ENCODE results near the gene ARHGAP44.

ARHGAP44 gene

GRCh38 chr17:12789481-12790248 lies at the start of gene ARHGAP44:
Gene ARHGAP44 (plus strand): TSS chr17:12789498. CDS start chr17:12789839, 341 bp downstream.
- peak; percentile 58 for DNase-seq

- no peak for DNase-seq
Observed at GRCh38 chr17:12739500-12739899, 49.8 kb upstream of the ARHGAP44 start.

GRCh38 chr17:12743046-12743445 lies 46.3 kb upstream of the ARHGAP44 start:
- DNase-seq = no peak

- DNase-seq = no peak
Observed at GRCh38 chr17:12744298-12744697, 45.0 kb upstream of the ARHGAP44 start.

- no peak for DNase-seq
Observed at GRCh38 chr17:12744786-12745185, 44.5 kb upstream of the ARHGAP44 start.

- no peak for DNase-seq
Observed at GRCh38 chr17:12745486-12745885, 43.8 kb upstream of the ARHGAP44 start.

- no peak for DNase-seq
Observed at GRCh38 chr17:12756786-12757185, 32.5 kb upstream of the ARHGAP44 start.

- DNase-seq = no peak
Observed at GRCh38 chr17:12759090-12759489, 30.2 kb upstream of the ARHGAP44 start.

GRCh38 chr17:12765548-12765947 lies 23.8 kb upstream of the ARHGAP44 start:
- no peak for DNase-seq

GRCh38 chr17:12768255-12768654 lies 21.0 kb upstream of the ARHGAP44 start:
- no peak for DNase-seq

- no peak for DNase-seq
Observed at GRCh38 chr17:12769981-12770380, 19.3 kb upstream of the ARHGAP44 start.

- DNase-seq = no peak
Observed at GRCh38 chr17:12773153-12773552, 16.1 kb upstream of the ARHGAP44 start.

GRCh38 chr17:12789075-12789480 lies 220 bp upstream of the ARHGAP44 start:
- no peak for DNase-seq

GRCh38 chr17:12790249-12791106 lies 1.2 kb downstream of the ARHGAP44 start:
- no peak for DNase-seq

- DNase-seq = no peak
Observed at GRCh38 chr17:12794919-12795532, 5.7 kb downstream of the ARHGAP44 start.

GRCh38 chr17:12800855-12801365 lies 11.6 kb downstream of the ARHGAP44 start:
- no peak for DNase-seq

GRCh38 chr17:12806630-12807029 lies 17.3 kb downstream of the ARHGAP44 start:
- DNase-seq = no peak

- no peak for DNase-seq
Observed at GRCh38 chr17:12808723-12809122, 19.4 kb downstream of the ARHGAP44 start.

GRCh38 chr17:12812877-12813276 lies 23.6 kb downstream of the ARHGAP44 start:
- DNase-seq = no peak

- no peak for DNase-seq
Observed at GRCh38 chr17:12813664-12814063, 24.4 kb downstream of the ARHGAP44 start.

GRCh38 chr17:12814718-12815117 lies 25.4 kb downstream of the ARHGAP44 start:
- DNase-seq = no peak

GRCh38 chr17:12815642-12816141 lies 26.4 kb downstream of the ARHGAP44 start:
- DNase-seq = no peak

- DNase-seq = no peak
Observed at GRCh38 chr17:12821376-12821940, 32.2 kb downstream of the ARHGAP44 start.

All from activated CD8-positive, alpha-beta memory T cell treated with anti-CD3 and anti-CD28 coated beads for 24 hours (primary cell).